GM12878 (cell line): Measurements from ENCODE around the gene SOX11.

ENCODE experiments used
- ASH2L ChIP-seq: fragments of 300-600, 200-600 bp; sonication (generic); IDR thresholded peaks from 2 replicates; pipeline ENCODE4 v1.6.1; 2017; ENCODE audit warnings: low read depth, mild to moderate bottlenecking, borderline replicate concordance
- BCL11A ChIP-seq: IDR thresholded peaks from 2 replicates; pipeline ENCODE4 v1.6.1; 2011; ENCODE audit warnings: low read depth, low read length
- EZH2 ChIP-seq: IDR thresholded peaks from 2 replicates; pipeline ENCODE4 v1.6.1; 2012; ENCODE audit warnings: low read depth, mild to moderate bottlenecking, control low read depth, inconsistent platforms, low read length, borderline replicate concordance; ENCODE audit not compliant: control insufficient read depth
- IKZF1 ChIP-seq: fragments of 450-650 bp; conservative IDR thresholded peaks from 2 replicates; pipeline ENCODE4 v1.6.1; 2017; ENCODE audit warnings: antibody characterized with exemption, mild to moderate bottlenecking
- NFYB ChIP-seq: IDR thresholded peaks from 2 replicates; pipeline ENCODE4 v1.6.1; 2011; ENCODE audit warnings: low read depth, mild to moderate bottlenecking, low read length, improper control_type of control experiment, moderate library complexity; ENCODE audit not compliant: insufficient read depth
- STAT1 ChIP-seq: fragments of 450-650 bp; conservative IDR thresholded peaks from 2 replicates; pipeline ENCODE4 v1.6.1; 2014; ENCODE audit warnings: antibody characterized with exemption, mild to moderate bottlenecking
- TAF1 ChIP-seq: IDR thresholded peaks from 2 replicates; pipeline ENCODE4 v1.6.1; 2011; ENCODE audit warnings: mild to moderate bottlenecking, low read depth, low read length, borderline replicate concordance
- TF ChIP-seq, protein P1 (sequence below): IDR thresholded peaks from 2 replicates; pipeline ENCODE4 v1.6.1; 2012; ENCODE audit warnings: low read length, inconsistent platforms
- TF ChIP-seq, protein P2 (sequence below): IDR thresholded peaks from 2 replicates; pipeline ENCODE4 v1.6.1; 2012; ENCODE audit warnings: low read depth, low read length, improper control_type of control experiment
- TF ChIP-seq, protein P3 (sequence below): fragments of 450-650 bp; IDR thresholded peaks from 2 replicates; pipeline ENCODE4 v1.6.1; 2017; ENCODE audit warnings: antibody characterized with exemption, mild to moderate bottlenecking, moderate library complexity

DNA sequence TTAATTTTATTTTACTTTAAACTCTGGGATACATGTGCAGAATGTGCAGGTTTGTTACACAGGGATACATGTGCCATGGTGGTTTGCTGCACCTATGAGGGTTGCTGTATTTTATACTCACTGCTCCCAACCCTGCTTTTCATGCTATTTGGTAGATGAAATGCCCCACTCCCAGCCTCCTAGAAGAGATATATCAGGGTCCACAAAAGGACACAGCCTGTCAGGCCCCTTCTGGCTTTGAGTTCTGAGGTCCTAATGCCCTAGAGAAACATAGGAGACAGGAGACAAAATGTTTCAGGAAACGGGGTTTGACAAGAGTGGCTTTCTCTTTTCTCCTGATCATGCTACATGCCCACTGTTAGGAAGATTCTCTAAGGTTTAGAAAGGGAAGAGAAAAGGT, 27.1 kb upstream of the SOX11 start:
- TF ChIP-seq STAT1 = no peak
- TF ChIP-seq TAF1 = no peak
- no peak for TF ChIP-seq BCL11A
- TF ChIP-seq NFYB = no peak
- TF ChIP-seq, protein P1, sequence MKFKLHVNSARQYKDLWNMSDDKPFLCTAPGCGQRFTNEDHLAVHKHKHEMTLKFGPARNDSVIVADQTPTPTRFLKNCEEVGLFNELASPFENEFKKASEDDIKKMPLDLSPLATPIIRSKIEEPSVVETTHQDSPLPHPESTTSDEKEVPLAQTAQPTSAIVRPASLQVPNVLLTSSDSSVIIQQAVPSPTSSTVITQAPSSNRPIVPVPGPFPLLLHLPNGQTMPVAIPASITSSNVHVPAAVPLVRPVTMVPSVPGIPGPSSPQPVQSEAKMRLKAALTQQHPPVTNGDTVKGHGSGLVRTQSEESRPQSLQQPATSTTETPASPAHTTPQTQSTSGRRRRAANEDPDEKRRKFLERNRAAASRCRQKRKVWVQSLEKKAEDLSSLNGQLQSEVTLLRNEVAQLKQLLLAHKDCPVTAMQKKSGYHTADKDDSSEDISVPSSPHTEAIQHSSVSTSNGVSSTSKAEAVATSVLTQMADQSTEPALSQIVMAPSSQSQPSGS = no peak
- TF ChIP-seq, protein P2, sequence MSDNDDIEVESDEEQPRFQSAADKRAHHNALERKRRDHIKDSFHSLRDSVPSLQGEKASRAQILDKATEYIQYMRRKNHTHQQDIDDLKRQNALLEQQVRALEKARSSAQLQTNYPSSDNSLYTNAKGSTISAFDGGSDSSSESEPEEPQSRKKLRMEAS = no peak
- TF ChIP-seq, protein P3, sequence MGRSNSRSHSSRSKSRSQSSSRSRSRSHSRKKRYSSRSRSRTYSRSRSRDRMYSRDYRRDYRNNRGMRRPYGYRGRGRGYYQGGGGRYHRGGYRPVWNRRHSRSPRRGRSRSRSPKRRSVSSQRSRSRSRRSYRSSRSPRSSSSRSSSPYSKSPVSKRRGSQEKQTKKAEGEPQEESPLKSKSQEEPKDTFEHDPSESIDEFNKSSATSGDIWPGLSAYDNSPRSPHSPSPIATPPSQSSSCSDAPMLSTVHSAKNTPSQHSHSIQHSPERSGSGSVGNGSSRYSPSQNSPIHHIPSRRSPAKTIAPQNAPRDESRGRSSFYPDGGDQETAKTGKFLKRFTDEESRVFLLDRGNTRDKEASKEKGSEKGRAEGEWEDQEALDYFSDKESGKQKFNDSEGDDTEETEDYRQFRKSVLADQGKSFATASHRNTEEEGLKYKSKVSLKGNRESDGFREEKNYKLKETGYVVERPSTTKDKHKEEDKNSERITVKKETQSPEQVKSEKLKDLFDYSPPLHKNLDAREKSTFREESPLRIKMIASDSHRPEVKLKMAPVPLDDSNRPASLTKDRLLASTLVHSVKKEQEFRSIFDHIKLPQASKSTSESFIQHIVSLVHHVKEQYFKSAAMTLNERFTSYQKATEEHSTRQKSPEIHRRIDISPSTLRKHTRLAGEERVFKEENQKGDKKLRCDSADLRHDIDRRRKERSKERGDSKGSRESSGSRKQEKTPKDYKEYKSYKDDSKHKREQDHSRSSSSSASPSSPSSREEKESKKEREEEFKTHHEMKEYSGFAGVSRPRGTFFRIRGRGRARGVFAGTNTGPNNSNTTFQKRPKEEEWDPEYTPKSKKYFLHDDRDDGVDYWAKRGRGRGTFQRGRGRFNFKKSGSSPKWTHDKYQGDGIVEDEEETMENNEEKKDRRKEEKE = no peak
- no peak for TF ChIP-seq IKZF1
- TF ChIP-seq EZH2 = no peak
- no peak for TF ChIP-seq ASH2L
